IMR-90 (cell line): ENCODE data around the gene LEPR. TPM values are rescaled to one million over a fixed set of nuclear protein-coding genes. Genes with fewer than 3 reads are reported as not detected.

Experiments used
- ATAC-seq: fragments of 200-7000 bp; cut with Tn5 transposase; 2 replicates; pipeline ENCODE4 v1.9.1; 2020; ENCODE audit warnings: low read depth, mild to moderate bottlenecking, moderate library complexity
- BruUV-seq: library from RNA; stranded (reverse); fragments of 400-500 nt; replicated peaks from 2 replicates; lab custom pipeline; 2021; lab: Mats Ljungman, UMichigan
- CTCF ChIA-PET: fragments of 300-600 bp; formaldehyde crosslinking; extraction: SDS; loops from one replicate; lab custom pipeline; 2021; ENCODE audit warnings: antibody characterized with exemption; lab: Yijun Ruan, JAX
- POLR2A ChIA-PET: fragments of 300-600 bp; sonication (Branson Sonifier 250); formaldehyde crosslinking; loops from one replicate; lab custom pipeline; 2022; ENCODE audit warnings: antibody characterized with exemption; ENCODE audit not compliant: unreplicated experiment; lab: Charles Lee
- DNase-seq: peaks from one replicate; pipeline ENCODE4 v3.0.0; 2013
- H2AFZ ChIP-seq: replicated peaks from 2 replicates; pipeline ENCODE3; 2013; ENCODE audit warnings: low read length, mild to moderate bottlenecking; ENCODE audit not compliant: poor library complexity
- H2AK5ac ChIP-seq: 2 replicates; pipeline ENCODE4 v1.6.1; 2013; ENCODE audit warnings: low read depth, low read length, inconsistent platforms
- H2AK9ac ChIP-seq: replicated peaks from 2 replicates; pipeline ENCODE3; 2013; ENCODE audit warnings: mild to moderate bottlenecking, low read depth, low read length, moderate library complexity; ENCODE audit not compliant: poor library complexity
- H2BK120ac ChIP-seq: 2 replicates; pipeline ENCODE4 v1.6.1; 2013; ENCODE audit warnings: low read depth, low read length, inconsistent platforms
- H2BK15ac ChIP-seq: 3 replicates; pipeline ENCODE4 v1.6.1; 2013; ENCODE audit warnings: low read depth, low read length, inconsistent platforms
- H2BK20ac ChIP-seq: 2 replicates; pipeline ENCODE4 v1.6.1; 2013; ENCODE audit warnings: low read depth, mild to moderate bottlenecking, inconsistent platforms, low read length, moderate library complexity
- H2BK5ac ChIP-seq: 2 replicates; pipeline ENCODE4 v1.6.1; 2013; ENCODE audit warnings: mild to moderate bottlenecking, low read depth, low read length, inconsistent platforms; ENCODE audit not compliant: poor library complexity, severe bottlenecking
- H3K14ac ChIP-seq: replicated peaks from 2 replicates; pipeline ENCODE4 v1.6.1; 2013; ENCODE audit warnings: low read depth, low read length, inconsistent platforms
- H3K18ac ChIP-seq: 2 replicates; pipeline ENCODE4 v1.6.1; 2013; ENCODE audit warnings: low read depth, low read length, control low read depth
- H3K23ac ChIP-seq: 2 replicates; pipeline ENCODE4 v1.6.1; 2013; ENCODE audit warnings: low read depth, low read length, inconsistent platforms
- H3K27ac ChIP-seq: 2 replicates; pipeline ENCODE4 v1.5.1; 2013; ENCODE audit warnings: mild to moderate bottlenecking, control low read depth, low read length; ENCODE audit not compliant: insufficient read depth
- H3K27me3 ChIP-seq: 2 replicates; pipeline ENCODE4 v1.6.1; 2013; ENCODE audit warnings: low read length; ENCODE audit not compliant: control insufficient read depth, insufficient read depth
- H3K36me3 ChIP-seq: 2 replicates; pipeline ENCODE4 v1.6.1; 2013; ENCODE audit warnings: low read length, mixed read lengths; ENCODE audit not compliant: control insufficient read depth, insufficient read depth
- H3K4ac ChIP-seq: 2 replicates; pipeline ENCODE4 v1.6.1; 2013; ENCODE audit warnings: low read depth, low read length, inconsistent platforms
- H3K4me1 ChIP-seq: 2 replicates; pipeline ENCODE4 v1.6.1; 2013; ENCODE audit warnings: low read length, mixed read lengths; ENCODE audit not compliant: control insufficient read depth, insufficient read depth
- H3K4me2 ChIP-seq: 2 replicates; pipeline ENCODE4 v1.6.1; 2013; ENCODE audit warnings: low read depth, mild to moderate bottlenecking, control low read depth, low read length, moderate library complexity
- H3K4me3 ChIP-seq: 2 replicates; pipeline ENCODE4 v1.5.1; 2013; ENCODE audit warnings: low read depth, mild to moderate bottlenecking, control low read depth, low read length, moderate library complexity; ENCODE audit not compliant: insufficient read depth
- H3K56ac ChIP-seq: 2 replicates; pipeline ENCODE4 v1.6.1; 2013; ENCODE audit warnings: low read length, inconsistent platforms; ENCODE audit not compliant: insufficient read depth; ENCODE audit errors: extremely low read depth
- H3K79me1 ChIP-seq, 2 experiments: 2 replicates each; pipeline ENCODE4 v1.6.1; 2013; ENCODE audit warnings: low read length in 2 of 2, inconsistent platforms in 1 of 2, low read depth in 1 of 2
- H3K9ac ChIP-seq: 2 replicates; pipeline ENCODE4 v1.6.1; 2013; ENCODE audit warnings: low read depth, low read length, control low read depth
- H3K9me1 ChIP-seq: 2 replicates; pipeline ENCODE4 v1.6.1; 2013; ENCODE audit warnings: low read length, inconsistent platforms; ENCODE audit not compliant: insufficient read depth
- H3K9me3 ChIP-seq: 2 replicates; pipeline ENCODE4 v1.6.1; 2013; ENCODE audit warnings: low read length; ENCODE audit not compliant: control insufficient read depth, insufficient read depth
- H4K20me1 ChIP-seq: 2 replicates; pipeline ENCODE4 v1.6.1; 2013; ENCODE audit warnings: low read length, inconsistent platforms; ENCODE audit not compliant: insufficient read depth
- H4K5ac ChIP-seq: 2 replicates; pipeline ENCODE4 v1.6.1; 2013; ENCODE audit warnings: mild to moderate bottlenecking, low read depth, low read length, control low read depth
- H4K8ac ChIP-seq, 2 experiments: 2 replicates each; pipeline ENCODE4 v1.6.1; 2013; ENCODE audit warnings: low read depth in 2 of 2, low read length in 2 of 2, control low read depth in 1 of 2, inconsistent platforms in 1 of 2
- H4K91ac ChIP-seq: 2 replicates; pipeline ENCODE4 v1.6.1; 2013; ENCODE audit warnings: low read depth, low read length, inconsistent platforms; ENCODE audit not compliant: insufficient read depth
- BHLHE40 ChIP-seq: fragments of 150-350 bp; IDR thresholded peaks from 2 replicates; pipeline ENCODE4 v1.6.1; 2016; ENCODE audit warnings: mild to moderate bottlenecking, low read depth, low read length
- CHD1 ChIP-seq: IDR thresholded peaks from 2 replicates; pipeline ENCODE4 v1.6.1; 2012; ENCODE audit warnings: low read depth, low read length, improper control_type of control experiment
- FOS ChIP-seq: fragments of 150-350 bp; IDR thresholded peaks from 2 replicates; pipeline ENCODE4 v1.6.1; 2016; ENCODE audit warnings: low read depth, low read length
- MAZ ChIP-seq: IDR thresholded peaks from 2 replicates; pipeline ENCODE4 v1.6.1; 2012; ENCODE audit warnings: low read depth, mild to moderate bottlenecking, low read length, improper control_type of control experiment, moderate library complexity, borderline replicate concordance
- MXI1 ChIP-seq: IDR thresholded peaks from 2 replicates; pipeline ENCODE4 v1.6.1; 2012; ENCODE audit warnings: low read depth, mild to moderate bottlenecking, low read length, moderate library complexity, borderline replicate concordance
- NFE2L2 ChIP-seq: fragments of 150-350 bp; IDR thresholded peaks from 2 replicates; pipeline ENCODE4 v1.6.1; 2016; ENCODE audit warnings: low read depth, mild to moderate bottlenecking, low read length
- POLR2A ChIP-seq: IDR thresholded peaks from 2 replicates; pipeline ENCODE4 v1.6.1; 2012; ENCODE audit warnings: mild to moderate bottlenecking, low read depth, low read length
- RCOR1 ChIP-seq: IDR thresholded peaks from 2 replicates; pipeline ENCODE4 v1.6.1; 2012; ENCODE audit warnings: mild to moderate bottlenecking, low read length, improper control_type of control experiment; ENCODE audit not compliant: insufficient replicate concordance
- RFX5 ChIP-seq: IDR thresholded peaks from 2 replicates; pipeline ENCODE4 v1.8.0; 2012; ENCODE audit warnings: low read depth, mild to moderate bottlenecking, low read length, moderate library complexity
- USF2 ChIP-seq: fragments of 150-350 bp; IDR thresholded peaks from 2 replicates; pipeline ENCODE4 v1.6.1; 2017; ENCODE audit warnings: mild to moderate bottlenecking, antibody characterized with exemption, low read length, low read depth
- WGBS, 2 experiments: methylation state at CpG; one replicate each; pipeline versions ENCODE4 v1.1.5 to v1.1.7; 2013; ENCODE audit warnings: missing lambda C conversion rate in 2 of 2; ENCODE audit not compliant: insufficient read length in 1 of 2; ENCODE audit errors: extremely low coverage in 2 of 2; 5-methylcytosine and 5-hydroxymethylcytosine counted together
- dilution Hi-C: fragments of 300-500 bp; cut with HindIII; formaldehyde crosslinking; loops from one replicate; pipeline ENCODE4 v1.14.3; 2018; ENCODE audit warnings: low sequenced_read_pairs; ENCODE audit not compliant: unreplicated experiment
- in situ Hi-C: fragments of 300-500 bp; cut with MboI; formaldehyde crosslinking; loops from 3 replicates; pipeline ENCODE4 v1.14.3; 2019; ENCODE audit warnings: low sequenced_read_pairs, inconsistent platforms, mixed read lengths
- intact Hi-C: fragments of 100-400 bp; cut with micrococcal nuclease; formaldehyde crosslinking; loops from 2 replicates; pipeline ENCODE4 v1.10.0; 2022
- polyA plus RNA-seq, 3 experiments: library from polyadenylated mRNA; depleted of rRNA; stranded (reverse); fragments of >200 nt; gene quantifications; 2 replicates each; pipeline ENCODE4 v1.2.3, GENCODE V29; 2012; ENCODE audit warnings: low replicate concordance in 1 of 3
- total RNA-seq: library from RNA; depleted of rRNA; stranded (reverse); fragments of >200 nt; gene quantifications from 2 replicates; pipeline ENCODE4 v1.2.3, GENCODE V29; 2012

LEPR gene
- total and polyA plus RNA-seq, 2 of the 4 experiments (the other 2 are of a cell fraction): 2.1 to 8.8 TPM

- H2BK20ac ChIP-seq: no peak overlapping the region
- no peak for ATAC-seq
- no peak overlapping the region for H3K14ac ChIP-seq
- H3K56ac ChIP-seq: no peak overlapping the region
- no peaks in the 10 kb centered on the region for H3K4me1 ChIP-seq
- no peak for DNase-seq
- H3K27me3 ChIP-seq: peaks cover 12% of the 10 kb centered on the region
- no peak overlapping the region for H4K5ac ChIP-seq
- no peak overlapping the region for H3K9ac ChIP-seq
- no peak overlapping the region for H3K27ac ChIP-seq
- no peak overlapping the region for H2AK5ac ChIP-seq
- intact Hi-C loops (no loop called here), in situ Hi-C loops (no loop called here), dilution Hi-C loops (no loop called here)
- CTCF ChIA-PET: no interaction called here
- H3K4me2 ChIP-seq: no peak overlapping the region
- no peaks in the 10 kb centered on the region for H3K9me1 ChIP-seq
- H2AK9ac ChIP-seq: no peak overlapping the region
- H3K9me3 ChIP-seq: no peaks in the 10 kb centered on the region
- H3K36me3 ChIP-seq: no peaks in the 10 kb centered on the region
- no peak overlapping the region for H2BK15ac ChIP-seq
- no peak overlapping the region for H2AFZ ChIP-seq
- H3K79me1 ChIP-seq: no peaks in the 10 kb centered on the region
- H3K18ac ChIP-seq: no peak overlapping the region
- TF ChIP-seq RCOR1: no peak
- no peak for TF ChIP-seq FOS
- TF ChIP-seq RFX5: no peak
- no peak for TF ChIP-seq MXI1
- no peak for TF ChIP-seq CHD1
- no peak for TF ChIP-seq BHLHE40
- no peak for TF ChIP-seq USF2
- no peak for TF ChIP-seq POLR2A
- TF ChIP-seq MAZ: no peak
- TF ChIP-seq NFE2L2: no peak
- no peak overlapping the region for H3K23ac ChIP-seq
- WGBS, 2 experiments: no CpG with 5 or more reads among the region's 3 CpGs
- POLR2A ChIA-PET: no interaction called here
- no peak overlapping the region for H2BK120ac ChIP-seq
- BruUV-seq: no TSS peak
- no peak overlapping the region for H4K91ac ChIP-seq
- H3K4me3 ChIP-seq: no peak overlapping the region
- no peaks in the 10 kb centered on the region for H4K20me1 ChIP-seq
- no peak overlapping the region for H4K8ac ChIP-seq
- H2BK5ac ChIP-seq: no peak overlapping the region
- H3K4ac ChIP-seq: no peak overlapping the region
These were observed 18.9 kb upstream of the LEPR start for GRCh38 chr1:65401612-65402011.
